ENCODE data around the gene PPP2R5E. TPM values are rescaled to one million over a fixed set of nuclear protein-coding genes. Genes with fewer than 3 reads are reported as not detected.

PPP2R5E gene
- total RNA-seq, 1 experiment from 2014 or later, result 45.0 TPM

- Histone ChIP-seq H4K20me1 (ENCODE audit: insufficient read depth) (no peaks in the 10 kb centered on the region), H3K9me3 (ENCODE audit: control insufficient read depth in 1 of 2, insufficient read depth in 1 of 2, low read depth in 1 of 2, low read length in 2 of 2) (no peaks in the 10 kb centered on the region), H3K4me2 (ENCODE audit: low read length) (no peak overlapping the region), H3K27ac (ENCODE audit: low read depth, low read length) (no peak overlapping the region), H3K79me2 (ENCODE audit: insufficient read depth, low read length) (peaks cover 15% of the 10 kb centered on the region; the same call in 1 of the 2 replicates), H3K9me2 (ENCODE audit: insufficient read depth) (no peaks in the 10 kb centered on the region), H3K4me3 (replicated peaks in 1 of 2; ENCODE audit: low read depth in 1 of 2, low read length in 2 of 2) (no peak overlapping the region), H3K9ac (ENCODE audit: low read length) (no peak overlapping the region), H2AFZ (ENCODE audit: low read depth, low read length, poor library complexity, severe bottlenecking) (no peak overlapping the region), H3K27me3 (ENCODE audit: insufficient read depth, low read length) (no peaks in the 10 kb centered on the region), H3K4me1 (ENCODE audit: control insufficient read depth in 1 of 2, insufficient read depth in 2 of 2, low read length in 2 of 2) (no peaks in the 10 kb centered on the region), H3K36me3 (ENCODE audit: control insufficient read depth in 1 of 2, insufficient read depth in 2 of 2, low read length in 2 of 2) (peaks cover 4 to 7% of the 10 kb centered on the region in 2 experiments; a peak in 2 of 4 replicates)
- ATAC-seq, result no peak
- TF ChIP-seq CTCF (IDR thresholded peaks at IDR 0.05 in 2 of 3, conservative IDR thresholded peaks at IDR 0.05 in 1 of 3; ENCODE audit: borderline replicate concordance in 1 of 3, insufficient read depth in 1 of 3, low read depth in 2 of 3, low read length in 2 of 3) (no peak), POLR2A (IDR thresholded peaks at IDR 0.05; ENCODE audit: borderline replicate concordance, extremely low read depth, insufficient read depth, insufficient read length) (no peak), SIN3A (IDR thresholded peaks at IDR 0.05; ENCODE audit: low read depth) (no peak), ELF1 (IDR thresholded peaks at IDR 0.05; ENCODE audit: borderline replicate concordance, low read depth) (no peak), EGR1 (IDR thresholded peaks at IDR 0.05; ENCODE audit: low read depth) (no peak), RAD21 (IDR thresholded peaks at IDR 0.05; ENCODE audit: low read depth) (no peak), JUND (IDR thresholded peaks at IDR 0.05) (no peak), FOSL1 (IDR thresholded peaks at IDR 0.05; ENCODE audit: low read depth) (no peak), SRF (IDR thresholded peaks at IDR 0.05; ENCODE audit: low read depth) (no peak), ATF3 (IDR thresholded peaks at IDR 0.05) (no peak), SP1 (IDR thresholded peaks at IDR 0.05; ENCODE audit: low read depth) (no peak), REST (IDR thresholded peaks at IDR 0.05; ENCODE audit: low read depth) (no peak), ZNF274 (IDR thresholded peaks at IDR 0.05; ENCODE audit: low read depth, low read length) (no peak)
- BruUV-seq (replicated peaks), result no TSS peak
- POLR2A ChIA-PET, result no interaction called here
- CTCF ChIA-PET, result no interaction called here
- DNase-seq (ENCODE audit: low read depth, low spot score), result no peak
- RAD21 ChIA-PET (ENCODE audit: low non-redundant PET in 1 of 2, low total read pairs in 2 of 2, uncharacterized antibody in 2 of 2, unreplicated experiment in 2 of 2), result no interaction called here
- intact Hi-C loops (cut with micrococcal nuclease), result no loop called here
Observed at GRCh38 chr14:63421226-63421625, 122.0 kb downstream of the PPP2R5E start.
